Ishikawa (cell line): ENCODE data around the gene PLAC8L1.

Experiments used
- CEBPB ChIP-seq: IDR thresholded peaks from 2 replicates; pipeline ENCODE4 v1.6.1; 2012
- CREB1 ChIP-seq: IDR thresholded peaks from 2 replicates; pipeline ENCODE4 v1.6.1; 2012; ENCODE audit warnings: low read depth
- EGR1 ChIP-seq: IDR thresholded peaks from 2 replicates; pipeline ENCODE4 v1.6.1; 2012
- EP300 ChIP-seq: IDR thresholded peaks from 2 replicates; pipeline ENCODE4 v1.6.1; 2012; ENCODE audit warnings: borderline replicate concordance
- FOXM1 ChIP-seq: IDR thresholded peaks from 2 replicates; pipeline ENCODE4 v1.6.1; 2012; ENCODE audit warnings: low read depth, borderline replicate concordance
- MAX ChIP-seq: IDR thresholded peaks from 2 replicates; pipeline ENCODE4 v1.6.1; 2012
- NFIC ChIP-seq: IDR thresholded peaks from 2 replicates; pipeline ENCODE4 v1.6.1; 2012
- RAD21 ChIP-seq: IDR thresholded peaks from 2 replicates; pipeline ENCODE4 v1.6.1; 2012; ENCODE audit warnings: low read depth
- REST ChIP-seq: IDR thresholded peaks from 2 replicates; pipeline ENCODE4 v1.6.1; 2012; ENCODE audit warnings: low read depth, mild to moderate bottlenecking
- TAF1 ChIP-seq: IDR thresholded peaks from 2 replicates; pipeline ENCODE4 v1.6.1; 2012; ENCODE audit warnings: low read depth, mild to moderate bottlenecking
- TCF12 ChIP-seq: IDR thresholded peaks from 2 replicates; pipeline ENCODE4 v1.6.1; 2012; ENCODE audit warnings: low read depth
- TEAD4 ChIP-seq: IDR thresholded peaks from 2 replicates; pipeline ENCODE4 v1.6.1; 2012
- USF1 ChIP-seq: IDR thresholded peaks from 2 replicates; pipeline ENCODE4 v1.6.1; 2012
- YY1 ChIP-seq: IDR thresholded peaks from 2 replicates; pipeline ENCODE4 v1.6.1; 2012; ENCODE audit warnings: low read depth
- ZBTB7A ChIP-seq: IDR thresholded peaks from 2 replicates; pipeline ENCODE4 v1.6.1; 2012; ENCODE audit warnings: low read depth

The PLAC8L1 gene

GRCh38 chr5:146041180-146041789, 64.1 kb downstream of the PLAC8L1 start:
- TF ChIP-seq MAX = no peak
- peak; percentile 47 for TF ChIP-seq RAD21

GRCh38 chr5:146040527-146040926, 64.8 kb downstream of the PLAC8L1 start:
- TF ChIP-seq EP300 (no peak), YY1 (no peak), REST (no peak), NFIC (no peak), EGR1 (no peak), RAD21 (no peak), USF1 (no peak), MAX (no peak), TAF1 (no peak), FOXM1 (no peak), CEBPB (no peak), CREB1 (no peak), TCF12 (no peak), ZBTB7A (no peak), TEAD4 (no peak)

GRCh38 chr5:146039420-146039819, 66.0 kb downstream of the PLAC8L1 start:
- TF ChIP-seq FOXM1 (no peak), ZBTB7A (no peak), CEBPB (no peak), REST (no peak), TEAD4 (no peak), TCF12 (no peak), CREB1 (no peak)

- TF ChIP-seq REST (no peak), TCF12 (no peak), USF1 (no peak), EGR1 (no peak), MAX (no peak), EP300 (no peak), CEBPB (no peak), CREB1 (no peak), NFIC (no peak), YY1 (no peak)
Measured at GRCh38 chr5:146034605-146035004, 70.8 kb downstream of the PLAC8L1 start.
